H1 (cell line): Measurements from ENCODE around the gene ANGPTL2.

ENCODE experiments used
- CBX8 ChIP-seq: fragments of 300-800, 300-1000 bp; sonication (generic); IDR thresholded peaks from 2 replicates; pipeline ENCODE4 v1.7.1; 2016; ENCODE audit warnings: low read depth, low read length, borderline replicate concordance
- CTCF ChIP-seq, 3 experiments: IDR thresholded peaks; 1 replicate in 2 of 3; 2 replicates in 1 of 3; pipeline versions ENCODE4 v1.5.1 to v1.6.1; 2011; ENCODE audit warnings: low read length in 3 of 3, mild to moderate bottlenecking in 3 of 3, inconsistent platforms in 2 of 3, low read depth in 1 of 3, moderate library complexity in 1 of 3; ENCODE audit not compliant: insufficient read depth in 1 of 3; ENCODE audit errors: control extremely low read depth in 1 of 3
- EGR1 ChIP-seq: IDR thresholded peaks from 2 replicates; pipeline ENCODE4 v1.6.1; 2011; ENCODE audit warnings: low read depth, low read length, borderline replicate concordance
- EP300 ChIP-seq, 2 experiments: IDR thresholded peaks; 1 replicate in 1 of 2; 2 replicates in 1 of 2; pipeline ENCODE4 v1.6.1; 2011 to 2012; ENCODE audit warnings: low read depth in 2 of 2, low read length in 2 of 2, mild to moderate bottlenecking in 2 of 2, borderline replicate concordance in 1 of 2, inconsistent platforms in 1 of 2, moderate library complexity in 1 of 2
- HDAC6 ChIP-seq: IDR thresholded peaks from one replicate; pipeline ENCODE4 v1.7.1; 2012; ENCODE audit warnings: low read depth, mild to moderate bottlenecking, inconsistent platforms, low read length, moderate library complexity
- JUND ChIP-seq: IDR thresholded peaks from 2 replicates; pipeline ENCODE4 v1.6.1; 2011; ENCODE audit warnings: mild to moderate bottlenecking, improper control_type of control experiment, low read length
- POLR2A ChIP-seq, 2 experiments: IDR thresholded peaks; 1 replicate in 1 of 2; 2 replicates in 1 of 2; pipeline ENCODE4 v1.6.1; 2011; ENCODE audit warnings: low read depth in 2 of 2, low read length in 2 of 2, mild to moderate bottlenecking in 2 of 2; ENCODE audit errors: control extremely low read depth in 1 of 2
- POLR2AphosphoS5 ChIP-seq: IDR thresholded peaks from 2 replicates; pipeline ENCODE4 v1.6.1; 2011; ENCODE audit warnings: low read depth, low read length
- RAD21 ChIP-seq, 2 experiments: IDR thresholded peaks in 1 of 2; conservative IDR thresholded peaks in 1 of 2; 2 replicates each; pipeline ENCODE4 v1.6.1; 2011; ENCODE audit warnings: low read depth in 2 of 2, low read length in 2 of 2, improper control_type of control experiment in 1 of 2, inconsistent platforms in 1 of 2, mild to moderate bottlenecking in 1 of 2, moderate library complexity in 1 of 2
- RFX5 ChIP-seq: IDR thresholded peaks from 2 replicates; pipeline ENCODE4 v1.6.1; 2011; ENCODE audit warnings: low read depth, low read length, improper control_type of control experiment, borderline replicate concordance
- SAP30 ChIP-seq: fragments of 300-600 bp; sonication (generic); IDR thresholded peaks from 2 replicates; pipeline ENCODE4 v1.7.1; 2012; ENCODE audit warnings: low read length, moderate library complexity, mild to moderate bottlenecking, inconsistent platforms; ENCODE audit not compliant: insufficient read depth, insufficient replicate concordance
- TAF1 ChIP-seq: IDR thresholded peaks from 2 replicates; pipeline ENCODE4 v1.6.1; 2011; ENCODE audit warnings: mild to moderate bottlenecking, low read depth, low read length
- YY1 ChIP-seq: IDR thresholded peaks from 2 replicates; pipeline ENCODE4 v1.6.1; 2011; ENCODE audit warnings: low read depth, mild to moderate bottlenecking, low read length

GRCh38 chr9:127155314-127155960, 33.0 kb upstream of the ANGPTL2 start:
- TF ChIP-seq RAD21 (IDR thresholded peaks at IDR 0.05 in 1 of 2, conservative IDR thresholded peaks at IDR 0.05 in 1 of 2; ENCODE audit: low read depth in 2 of 2, low read length in 2 of 2) (no peak), CTCF (IDR thresholded peaks at IDR 0.05; ENCODE audit: control extremely low read depth in 1 of 3, insufficient read depth in 1 of 3, low read depth in 1 of 3, low read length in 3 of 3) (no peak), POLR2AphosphoS5 (no peak), POLR2A (IDR thresholded peaks at IDR 0.05; ENCODE audit: control extremely low read depth in 1 of 2, low read depth in 2 of 2, low read length in 2 of 2) (no peak), EP300 (IDR thresholded peaks at IDR 0.05; ENCODE audit: borderline replicate concordance in 1 of 2, low read depth in 2 of 2, low read length in 2 of 2) (no peak), TAF1 (no peak), SAP30 (no peak), HDAC6 (no peak), CBX8 (no peak), YY1 (no peak), JUND (no peak), RFX5 (no peak), EGR1 (no peak)
